ENCODE data around the gene ZNF521.

Gene ZNF521

DNA sequence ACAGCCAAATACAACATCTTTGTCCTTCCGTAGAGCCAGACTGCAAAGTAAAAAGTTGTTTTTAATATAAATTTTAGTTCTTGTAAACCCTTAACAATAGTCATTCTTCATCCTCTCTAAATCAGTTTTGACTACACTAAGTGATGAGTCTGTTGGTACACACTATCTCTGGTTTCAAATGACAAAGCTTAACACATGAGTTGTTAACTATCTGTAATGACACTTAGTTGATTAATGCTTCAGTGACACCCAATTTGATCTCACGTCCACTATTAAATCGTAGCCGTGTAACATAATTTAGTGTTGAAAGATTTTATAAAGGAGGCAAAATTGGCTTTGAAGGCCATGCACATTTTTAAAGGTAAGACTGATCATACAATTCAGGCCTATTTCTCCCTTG lies 181.6 kb downstream of the ZNF521 start:
- no peak for DNase-seq (ENCODE audit: low read depth, low spot score)

DNA sequence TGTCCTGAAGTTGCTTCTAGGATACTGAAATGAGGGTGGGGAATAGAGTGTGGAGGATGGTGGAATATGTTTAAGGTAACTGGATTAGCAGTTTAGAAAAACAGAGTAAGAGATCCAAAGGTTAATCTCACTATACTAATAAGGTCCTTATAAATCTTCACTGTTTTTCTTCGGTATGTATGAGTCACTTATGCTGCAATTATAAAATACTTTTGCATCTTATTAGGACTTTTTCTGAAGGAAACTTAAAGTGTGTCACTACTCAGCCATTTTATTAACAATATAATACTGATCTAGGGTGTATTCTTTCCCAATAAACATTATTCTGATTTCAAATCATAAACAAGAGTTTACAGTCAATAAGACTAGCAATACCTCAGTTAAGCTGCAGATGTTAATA lies 182.3 kb downstream of the ZNF521 start:
- no peak for DNase-seq (ENCODE audit: low read depth, low spot score)

DNA sequence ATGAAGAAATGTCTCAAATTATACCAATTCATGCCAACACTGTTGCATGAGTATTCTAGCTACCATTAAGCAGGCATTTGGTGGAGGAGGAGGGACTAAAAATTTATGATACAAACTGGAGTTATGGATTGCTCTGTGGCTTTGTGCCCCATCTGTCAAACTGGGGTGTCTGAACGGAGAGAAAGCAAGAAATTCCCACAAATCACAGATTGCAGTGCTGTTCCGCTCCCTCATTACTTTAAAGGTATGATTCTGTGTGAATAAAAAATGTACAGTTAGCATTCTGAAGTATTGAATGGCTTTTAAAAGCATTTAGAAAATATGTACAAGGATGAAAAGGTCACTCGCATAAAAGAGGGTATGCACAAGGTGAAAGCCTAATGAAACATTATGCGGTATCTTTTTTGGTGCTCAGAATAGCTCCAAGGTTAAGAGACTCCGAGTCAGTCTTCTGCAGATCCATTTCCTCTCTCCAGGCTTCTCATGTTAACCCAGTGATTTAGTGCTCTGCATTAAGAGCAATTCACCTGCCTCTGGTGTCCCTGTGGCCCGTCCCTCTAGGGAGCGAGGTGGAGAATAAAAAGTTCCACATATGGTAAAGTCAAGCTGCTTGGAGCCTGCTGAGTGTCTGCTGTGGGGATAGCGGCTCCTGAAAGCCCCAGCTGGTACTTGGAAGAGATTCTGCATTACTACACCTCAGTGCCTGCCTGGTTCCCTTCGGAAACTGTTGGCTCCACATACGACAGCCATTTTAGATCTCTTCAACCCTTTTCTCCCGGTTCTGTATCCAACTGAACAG lies 184.2 kb downstream of the ZNF521 start:
- DNase-seq (ENCODE audit: low read depth, low spot score): no peak

DNA sequence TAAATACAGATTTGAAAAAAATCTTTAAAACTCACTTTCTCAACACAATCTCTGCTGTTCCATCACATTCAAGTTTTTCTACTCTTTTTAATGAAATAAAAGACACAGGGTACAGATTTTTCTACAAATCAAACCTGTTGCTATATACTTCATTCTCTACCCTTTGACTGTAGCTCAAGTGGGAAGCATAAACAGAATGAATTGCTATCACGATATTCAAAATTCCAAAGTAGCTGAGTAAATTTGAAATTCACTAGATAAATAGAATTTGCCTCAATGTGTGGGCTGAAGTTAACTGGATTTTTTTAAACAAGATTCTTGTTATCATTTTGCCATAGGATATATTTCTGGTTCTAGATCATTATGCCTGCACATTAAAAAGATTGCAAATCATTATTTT lies 185.9 kb downstream of the ZNF521 start:
- no peak for DNase-seq (ENCODE audit: low read depth, low spot score)

DNA sequence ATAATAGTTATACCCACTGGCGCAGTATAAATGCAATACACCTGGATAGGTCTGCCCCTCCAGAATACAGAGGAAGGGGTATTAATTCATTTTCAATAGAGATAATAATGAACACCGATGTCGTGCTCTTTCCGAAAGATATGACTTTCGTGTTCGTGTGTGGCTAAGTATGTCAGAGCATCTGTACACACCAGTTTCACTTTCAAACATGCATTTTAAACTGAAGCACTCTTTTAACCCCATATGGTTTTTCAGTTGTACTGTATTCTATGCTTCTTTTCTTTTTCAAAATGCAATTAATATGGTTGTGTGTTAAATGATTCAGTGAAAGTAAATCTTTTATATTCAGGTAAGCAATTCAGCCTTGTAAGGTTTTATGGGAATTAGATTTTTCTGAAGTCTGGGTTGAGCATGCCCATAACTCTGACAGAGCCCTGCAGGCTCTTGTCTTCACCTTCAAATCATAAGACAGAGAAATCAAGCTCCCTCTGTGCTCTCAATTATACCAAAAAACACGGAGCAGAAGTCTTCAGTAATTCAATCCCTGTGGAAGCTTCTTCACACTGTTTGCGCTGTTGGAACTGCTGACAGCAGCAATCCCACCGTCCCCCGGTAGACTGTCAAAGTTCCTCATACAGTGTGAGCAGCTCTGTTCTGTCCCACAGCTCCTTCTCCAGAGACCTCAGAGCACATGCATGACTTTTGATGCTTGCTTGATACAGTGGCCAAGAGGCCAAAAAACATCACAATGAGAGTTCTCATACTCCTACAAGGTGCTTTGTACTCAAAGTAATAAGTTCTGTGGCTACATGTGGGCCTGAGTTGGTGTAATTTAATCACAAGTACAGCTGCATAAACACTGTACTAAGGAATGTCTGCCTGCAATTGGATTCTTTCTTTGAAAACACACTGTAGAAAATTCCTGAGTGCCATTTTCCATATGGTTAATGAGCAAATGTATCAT lies 186.8 kb downstream of the ZNF521 start:
- DNase-seq (ENCODE audit: low read depth, low spot score): peak; percentile 55

DNA sequence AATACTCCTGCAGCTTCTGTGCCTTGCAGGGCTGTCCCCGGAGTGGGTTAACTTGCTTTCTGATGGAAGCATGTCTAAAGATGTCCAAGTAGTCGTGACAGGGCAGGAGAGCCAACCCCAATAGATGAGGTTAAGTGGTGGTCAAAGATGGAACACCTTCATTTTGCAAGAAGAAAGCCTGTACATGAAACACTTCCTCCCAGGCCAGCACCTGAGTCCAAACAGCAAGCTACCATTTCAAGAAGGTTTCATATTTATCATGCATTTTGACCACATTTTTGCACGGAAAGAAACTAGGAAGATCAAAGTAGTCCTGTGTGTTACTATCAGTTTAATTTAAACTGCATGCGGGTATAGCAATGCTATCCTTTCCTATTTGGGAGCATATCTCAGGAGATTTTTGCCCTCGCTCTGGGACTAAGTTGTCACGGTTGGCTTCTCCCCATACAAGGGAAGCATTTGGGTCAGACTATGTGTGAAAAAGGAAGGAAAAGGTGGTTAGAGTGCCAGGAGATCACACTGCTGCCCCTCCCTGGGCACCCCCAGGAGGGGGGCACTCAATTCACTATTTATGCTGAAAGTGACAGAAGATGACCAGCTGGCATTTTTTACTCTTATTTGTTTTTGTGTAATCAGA lies 187.6 kb downstream of the ZNF521 start:
- no peak for DNase-seq (ENCODE audit: low read depth, low spot score)

DNA sequence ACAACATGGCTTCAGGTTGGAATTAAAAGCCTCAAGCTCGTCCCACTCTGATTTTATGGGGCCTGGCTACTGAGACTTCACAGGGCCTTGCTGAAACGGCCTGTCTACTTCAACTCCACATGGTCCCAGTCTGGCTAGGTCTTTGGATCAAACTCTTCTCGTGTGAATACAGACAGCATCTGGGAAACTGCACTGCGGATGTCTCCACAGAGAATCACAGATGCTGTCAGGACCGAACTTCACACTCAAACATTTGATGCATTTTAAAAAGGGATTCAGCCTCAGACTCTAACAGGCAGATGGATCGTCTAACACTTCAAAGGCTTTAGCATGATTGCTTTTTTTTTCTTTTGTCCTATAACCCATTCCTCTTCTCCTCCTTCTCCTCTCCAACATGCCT lies 198.5 kb downstream of the ZNF521 start:
- no peak for DNase-seq (ENCODE audit: low read depth, low spot score)

DNA sequence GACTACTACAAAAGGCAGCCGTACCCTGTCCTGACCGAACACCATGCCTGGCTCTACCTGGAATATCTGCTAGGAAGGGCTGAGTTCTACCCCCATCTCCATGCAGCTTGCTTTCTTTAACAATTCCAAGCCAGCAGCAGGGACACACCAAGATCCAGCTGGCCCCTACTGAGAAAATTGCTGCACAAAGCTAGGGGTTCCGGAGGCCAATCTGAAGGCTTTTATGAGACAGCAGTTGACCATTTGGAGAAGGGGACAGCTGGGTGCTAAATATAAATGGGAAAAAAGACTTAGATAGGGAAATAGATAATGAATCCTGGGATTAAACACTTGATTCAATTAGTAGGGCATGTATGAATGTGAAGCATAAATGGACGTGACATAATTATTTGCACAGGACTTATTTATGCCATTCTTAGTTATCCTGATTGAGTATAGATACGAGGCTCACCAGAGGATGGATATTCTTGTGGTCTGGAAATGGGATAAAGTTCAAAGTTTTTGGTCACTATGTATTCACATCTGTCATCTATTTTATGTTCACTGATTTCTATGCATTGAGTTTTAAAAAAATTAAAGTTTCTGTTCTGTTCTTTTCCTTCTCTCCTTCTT lies 204.0 kb downstream of the ZNF521 start:
- no peak for DNase-seq (ENCODE audit: low read depth, low spot score)

DNA sequence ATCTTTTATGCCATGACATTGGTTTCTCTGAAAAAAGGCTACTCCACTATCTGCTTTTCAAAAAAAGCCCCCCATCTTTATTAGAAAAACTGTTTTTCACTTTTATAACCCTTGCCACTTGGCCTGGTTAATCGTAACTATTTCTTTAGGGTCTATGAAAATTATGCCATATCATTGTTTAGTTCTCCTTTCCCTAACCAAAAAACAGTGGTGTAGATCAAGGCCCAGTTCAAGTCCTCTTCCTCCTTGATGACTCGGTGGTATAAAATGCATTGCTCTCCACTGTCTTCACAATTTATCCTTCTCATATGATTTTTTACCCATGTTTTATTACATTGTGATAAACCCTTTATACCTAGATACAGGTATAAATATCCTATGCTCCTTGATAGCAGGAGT lies 205.5 kb downstream of the ZNF521 start:
- no peak for DNase-seq (ENCODE audit: low read depth, low spot score)

DNA sequence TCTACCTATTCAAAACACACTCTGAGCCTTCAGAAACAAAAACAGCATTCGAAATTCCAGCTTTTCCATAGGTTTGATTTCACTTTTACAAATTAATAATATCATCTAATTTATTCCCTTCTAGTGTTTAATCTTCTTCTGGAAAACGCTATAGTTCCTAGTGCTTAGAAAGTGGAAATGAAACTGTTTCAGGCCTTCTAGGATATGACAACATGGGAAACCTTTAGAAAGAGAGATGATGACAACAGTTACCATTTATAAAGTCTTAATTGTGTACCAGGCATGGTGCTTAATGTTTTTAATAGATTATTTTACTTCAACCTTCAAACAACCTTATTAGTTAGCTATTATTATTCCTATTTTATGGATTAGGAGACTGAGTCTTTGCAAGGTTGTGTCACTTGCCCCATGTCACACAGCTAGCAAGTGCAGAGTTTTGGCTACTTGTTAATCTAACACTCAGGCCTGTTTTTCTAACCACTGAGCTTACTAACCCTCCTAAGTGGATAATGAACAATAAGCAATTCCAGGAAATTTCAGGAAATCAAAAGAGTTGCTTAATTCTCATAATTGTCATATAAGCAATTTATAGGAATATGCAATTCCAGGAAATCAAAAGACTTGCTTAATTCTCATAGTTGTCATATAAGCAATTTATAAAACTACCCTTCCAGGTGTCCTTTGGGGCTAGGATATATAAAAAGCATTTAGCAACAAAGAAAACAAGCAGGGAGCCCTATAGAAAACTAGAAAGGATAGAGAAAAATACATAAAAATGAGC lies 206.0 kb downstream of the ZNF521 start:
- no peak for DNase-seq (ENCODE audit: low read depth, low spot score)

DNA sequence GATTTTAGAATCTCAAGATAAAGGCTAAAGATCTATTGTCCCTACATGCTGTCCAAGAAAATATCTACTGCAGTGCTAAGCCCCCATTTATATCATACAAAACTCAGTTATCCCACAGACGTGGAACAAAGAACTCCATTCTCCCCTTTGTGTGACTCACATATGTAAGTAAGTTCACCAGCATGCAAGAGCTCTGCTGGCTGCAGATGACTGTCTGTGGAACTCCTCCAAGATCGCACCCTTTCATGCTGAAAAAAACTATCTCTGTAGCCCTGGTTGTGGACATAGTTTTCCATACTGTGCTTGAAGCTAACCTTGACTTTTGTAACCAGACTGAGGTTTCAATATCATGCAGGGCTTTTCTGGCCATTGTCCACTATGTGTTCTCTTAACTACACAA lies 207.1 kb downstream of the ZNF521 start:
- DNase-seq (ENCODE audit: low read depth, low spot score): no peak

DNA sequence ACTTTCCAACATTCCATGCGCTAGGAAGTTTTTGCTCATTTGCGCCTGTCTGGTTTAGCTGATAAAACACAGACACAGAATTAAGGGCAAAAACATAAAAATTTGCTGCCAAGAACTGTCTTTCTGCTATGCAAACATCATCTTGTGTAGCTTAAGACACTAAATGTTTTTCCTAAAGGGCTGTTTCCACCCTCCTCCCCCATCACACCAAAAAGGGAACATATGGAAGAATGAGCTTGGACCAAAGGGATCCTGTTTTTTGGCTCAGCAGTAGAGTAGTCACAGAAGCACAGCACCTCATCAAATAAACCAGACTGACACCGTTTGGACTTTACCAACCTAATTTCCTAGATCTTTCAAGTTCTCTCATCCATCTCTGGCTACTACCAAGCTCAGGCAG lies 210.1 kb downstream of the ZNF521 start:
- no peak for DNase-seq (ENCODE audit: low read depth, low spot score)

DNA sequence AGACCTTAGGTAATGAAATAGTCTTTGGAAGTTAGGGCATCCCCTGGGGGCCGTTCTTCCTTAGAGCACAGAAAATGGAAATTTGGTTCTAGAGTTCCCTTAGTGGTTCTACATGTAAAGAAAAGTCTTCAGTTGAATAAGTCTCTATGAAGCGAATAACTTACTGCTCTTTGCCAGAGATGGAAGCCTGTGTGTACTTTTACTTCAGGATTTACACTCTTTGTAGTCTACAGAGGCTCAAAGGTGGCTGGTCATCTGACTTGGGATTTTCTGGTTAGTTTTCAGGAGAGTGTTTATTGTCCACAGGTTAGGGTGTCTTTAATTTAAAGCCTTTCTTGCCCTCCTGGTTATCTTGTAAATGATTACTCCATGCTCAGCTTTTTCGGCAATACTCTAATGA lies 210.6 kb downstream of the ZNF521 start:
- no peak for DNase-seq (ENCODE audit: low read depth, low spot score)

DNA sequence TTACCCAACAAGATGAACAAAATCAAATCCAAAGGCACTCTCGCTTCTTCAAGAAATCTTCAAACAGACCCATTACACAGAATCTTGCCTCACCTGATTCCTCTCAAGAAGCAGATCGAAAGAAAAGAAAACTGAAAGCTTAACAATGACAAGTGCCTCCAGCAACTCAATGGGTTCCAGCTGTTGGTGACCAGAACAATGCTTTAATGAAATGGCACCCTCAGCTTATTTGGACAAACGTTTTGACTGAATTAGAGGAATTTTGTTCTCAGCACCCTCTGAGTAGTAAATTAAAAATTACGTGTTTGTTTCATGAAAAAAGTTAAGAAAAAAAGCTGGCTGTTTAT lies 211.0 kb downstream of the ZNF521 start:
- DNase-seq (ENCODE audit: low read depth, low spot score): no peak

DNA sequence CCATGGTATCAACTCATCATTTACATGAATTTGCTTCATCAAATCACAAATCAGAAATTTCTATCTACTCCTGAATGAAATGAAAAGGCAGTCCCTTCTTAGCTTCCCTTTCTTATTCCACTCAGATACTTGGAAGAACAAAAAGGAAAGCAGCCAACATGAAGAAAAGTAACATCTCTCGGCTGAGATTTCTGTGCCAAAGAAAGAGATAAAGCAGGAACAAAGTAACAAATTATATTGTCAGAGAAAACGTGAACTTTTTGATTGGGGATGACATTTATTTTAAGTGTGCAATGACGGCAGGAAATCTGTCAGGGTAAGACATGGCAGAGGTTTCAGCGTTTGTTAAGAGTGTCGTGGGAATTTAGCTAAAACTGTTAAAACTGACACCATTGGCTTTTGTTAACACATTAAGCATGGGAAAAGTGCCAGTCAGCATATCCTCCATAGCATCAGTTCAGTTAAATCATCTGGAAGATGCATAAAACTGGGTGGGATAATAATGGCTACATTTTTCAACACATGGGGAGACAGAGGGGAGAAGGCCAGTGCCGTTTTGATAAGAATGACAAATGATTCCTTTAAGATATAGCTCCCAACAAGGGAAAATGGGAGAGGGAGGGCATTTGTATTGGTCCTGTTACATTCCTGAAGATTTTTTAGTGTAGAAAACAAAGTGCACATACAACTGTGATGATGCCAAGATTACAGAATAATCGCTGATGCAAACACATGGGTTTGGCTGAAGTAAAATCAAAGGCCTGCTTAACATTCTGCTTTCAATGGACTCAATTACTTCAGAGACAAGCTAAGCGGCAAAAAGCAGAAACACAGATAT lies 211.6 kb downstream of the ZNF521 start:
- no peak for DNase-seq (ENCODE audit: low read depth, low spot score)

DNA sequence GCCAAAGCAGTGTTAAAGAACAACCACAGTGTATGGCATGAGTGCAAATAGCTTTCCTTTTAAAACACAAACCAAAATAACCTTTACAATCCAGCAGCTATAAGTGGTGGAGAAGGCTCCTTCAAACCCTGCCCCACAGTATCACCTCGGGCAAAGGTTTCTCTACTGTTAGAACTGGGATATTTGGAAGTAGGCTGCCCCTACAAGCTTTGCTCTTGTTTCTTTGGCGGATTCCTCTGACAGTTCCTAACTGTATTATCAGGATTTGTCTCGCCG lies 214.8 kb downstream of the ZNF521 start:
- DNase-seq (ENCODE audit: low read depth, low spot score): no peak

DNA sequence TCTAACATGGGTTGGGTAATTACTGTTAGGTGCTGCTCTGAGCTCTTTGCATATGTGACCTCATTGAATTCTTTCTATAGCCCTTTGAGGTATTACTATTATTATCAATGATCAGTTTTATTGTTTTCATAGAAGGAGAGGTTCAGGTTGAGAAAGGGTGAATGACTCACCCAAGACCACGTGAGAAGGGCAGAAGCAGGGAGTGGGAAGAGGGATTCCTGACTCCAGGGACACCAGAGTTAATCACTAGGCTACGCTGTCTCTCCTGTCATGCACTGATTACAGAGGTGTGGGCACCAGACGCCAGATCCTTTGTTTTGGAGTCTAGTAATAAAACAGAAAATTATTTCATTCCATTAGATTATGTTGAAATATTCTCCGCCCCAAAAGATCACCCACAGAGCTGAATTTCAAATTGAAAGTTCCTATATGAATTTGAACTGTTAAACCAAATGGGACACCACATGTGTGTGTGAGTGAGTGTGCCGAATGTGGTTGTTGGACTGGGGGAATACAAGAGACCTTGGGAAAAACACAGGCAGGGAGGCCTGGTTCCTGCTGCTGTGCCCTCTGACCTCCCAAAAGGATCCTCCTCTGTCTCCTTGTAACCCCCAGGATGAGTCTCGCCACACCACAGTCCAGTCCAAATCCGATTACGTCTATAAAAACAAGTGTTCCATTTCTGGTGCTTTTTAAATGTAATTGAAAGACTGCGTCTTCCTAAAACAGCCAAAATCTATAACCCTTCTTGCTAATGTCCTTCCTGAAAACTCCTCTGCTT lies 215.4 kb downstream of the ZNF521 start:
- DNase-seq (ENCODE audit: low read depth, low spot score): no peak

DNA sequence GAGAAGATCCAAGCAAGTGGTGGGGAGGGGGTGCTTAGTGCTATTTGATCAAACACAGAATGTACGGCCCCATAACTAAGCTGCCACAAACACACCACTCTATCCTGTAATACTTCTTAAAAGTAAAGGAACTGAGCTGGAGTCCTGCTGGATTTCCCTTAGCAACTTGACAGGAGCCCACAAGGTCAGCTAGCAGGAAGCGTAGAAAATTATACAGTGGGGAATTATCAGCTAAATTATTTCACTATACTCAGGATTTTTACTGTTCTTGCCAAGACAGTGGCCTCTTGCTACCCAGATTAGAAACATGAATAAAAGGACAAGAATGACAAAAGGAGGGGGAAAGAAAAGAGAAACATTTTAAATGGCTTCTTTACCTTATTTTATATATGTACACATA lies 217.1 kb downstream of the ZNF521 start:
- no peak for DNase-seq (ENCODE audit: low read depth, low spot score)

DNA sequence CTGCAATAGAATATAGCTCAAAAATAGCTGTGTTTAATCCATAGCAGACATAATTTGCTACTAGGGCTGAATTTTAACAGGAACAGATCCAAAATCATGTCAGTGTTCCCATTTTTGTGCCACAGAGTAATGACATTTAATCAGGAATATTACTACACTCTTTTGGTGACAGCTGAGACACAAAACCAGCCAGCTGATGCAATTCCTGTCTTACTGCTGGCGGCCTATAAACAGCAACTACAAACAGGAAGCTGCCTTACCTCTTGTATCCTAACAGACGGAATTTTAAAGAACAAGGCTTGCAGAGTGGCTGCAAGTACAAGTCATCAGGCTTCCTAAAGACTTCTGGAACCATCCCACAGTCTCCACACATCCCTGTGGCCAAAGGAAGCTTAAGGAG lies 218.1 kb downstream of the ZNF521 start:
- no peak for DNase-seq (ENCODE audit: low read depth, low spot score)
